SJSA1 (cell line): Measurements from ENCODE around the gene RSPO3. TPM values are rescaled to one million over a fixed set of nuclear protein-coding genes. Genes with fewer than 3 reads are reported as not detected.

Source experiments
- DNase-seq, 2 experiments: peaks; one replicate each; pipeline ENCODE4 v3.0.0-alpha.2; 2015 to 2020; ENCODE audit warnings: low spot score in 2 of 2, low read depth in 1 of 2
- H3K27ac ChIP-seq: fragments of 250-450 bp; sonication (Bioruptor Pico); 2 replicates; pipeline ENCODE4 v1.5.1; 2020; ENCODE audit warnings: mild to moderate bottlenecking, moderate library complexity
- H3K27me3 ChIP-seq: fragments of 250-450 bp; sonication (Bioruptor Pico); replicated peaks from 2 replicates; pipeline ENCODE4 v1.5.1; 2020; ENCODE audit warnings: mild to moderate bottlenecking, moderate library complexity
- H3K36me3 ChIP-seq: fragments of 250-450 bp; sonication (Bioruptor Pico); 2 replicates; pipeline ENCODE4 v1.5.1; 2020; ENCODE audit warnings: mild to moderate bottlenecking
- H3K4me1 ChIP-seq: fragments of 250-450 bp; sonication (Bioruptor Pico); replicated peaks from 2 replicates; pipeline ENCODE4 v1.6.1; 2021; ENCODE audit warnings: mild to moderate bottlenecking
- H3K4me3 ChIP-seq: fragments of 250-450 bp; sonication (Bioruptor Pico); 2 replicates; pipeline ENCODE4 v1.5.1; 2020; ENCODE audit warnings: mild to moderate bottlenecking
- H3K9me3 ChIP-seq: fragments of 250-450 bp; sonication (Bioruptor Pico); replicated peaks from 2 replicates; pipeline ENCODE4 v1.5.1; 2020; ENCODE audit warnings: mild to moderate bottlenecking
- total RNA-seq: library from RNA; depleted of rRNA; stranded (reverse); fragments of >200 nt; shearing (Covaris generic); gene quantifications from 2 replicates; pipeline ENCODE4 v1.2.3, GENCODE V29; 2014; rRNA removed

The RSPO3 gene, protein sequence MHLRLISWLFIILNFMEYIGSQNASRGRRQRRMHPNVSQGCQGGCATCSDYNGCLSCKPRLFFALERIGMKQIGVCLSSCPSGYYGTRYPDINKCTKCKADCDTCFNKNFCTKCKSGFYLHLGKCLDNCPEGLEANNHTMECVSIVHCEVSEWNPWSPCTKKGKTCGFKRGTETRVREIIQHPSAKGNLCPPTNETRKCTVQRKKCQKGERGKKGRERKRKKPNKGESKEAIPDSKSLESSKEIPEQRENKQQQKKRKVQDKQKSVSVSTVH
- total RNA-seq = not detected in 2 replicates

DNA sequence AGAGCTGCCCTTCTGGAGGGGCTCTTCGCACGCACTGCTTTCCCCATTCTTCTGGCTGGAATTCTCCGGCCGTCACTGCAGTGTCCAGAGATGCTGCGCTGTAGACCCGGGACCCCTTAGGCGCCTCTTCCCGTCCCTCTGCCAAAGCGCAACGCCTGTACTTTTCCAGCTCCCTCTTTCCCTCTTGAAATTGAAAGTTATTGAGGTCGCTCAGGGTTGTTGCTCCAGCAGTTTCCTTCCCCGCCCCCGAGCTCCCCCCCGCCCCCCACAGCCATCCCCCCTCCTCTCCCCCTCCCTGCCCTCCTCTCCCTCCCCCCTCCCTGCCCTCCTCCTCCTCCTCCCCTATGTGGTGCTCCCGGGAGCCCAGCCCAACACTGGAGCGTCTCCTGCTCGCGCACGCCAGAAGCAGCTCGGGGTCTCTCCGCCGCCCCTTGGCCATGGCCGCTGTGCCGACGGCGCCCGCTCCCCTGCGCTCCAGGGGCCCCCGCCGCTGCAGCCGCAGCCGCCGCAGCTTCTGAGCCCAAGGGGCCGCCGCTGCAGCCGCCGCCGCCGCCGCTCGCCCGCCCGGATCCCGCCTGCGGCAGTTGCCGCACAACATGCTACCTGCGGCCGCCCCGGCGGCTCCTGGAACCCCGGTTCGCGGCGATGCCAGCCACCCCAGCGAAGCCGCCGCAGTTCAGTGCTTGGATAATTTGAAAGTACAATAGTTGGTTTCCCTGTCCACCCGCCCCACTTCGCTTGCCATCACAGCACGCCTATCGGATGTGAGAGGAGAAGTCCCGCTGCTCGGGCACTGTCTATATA lies at the start of gene RSPO3:
Gene RSPO3 (plus strand): TSS at position 374 of the 804 bp plus-strand sequence. CDS start 522 bp downstream, outside the sequence.
- no peaks in the 10 kb centered on the region for H3K36me3 ChIP-seq
- no peak within 1 kb of the TSS for H3K27ac ChIP-seq
- peaks cover 59% of the 10 kb centered on the region for H3K27me3 ChIP-seq
- peak in 1 of 2 experiments; percentile 26 for DNase-seq
- peak within 1 kb of the TSS; percentile 41 for H3K4me3 ChIP-seq
- H3K4me1 ChIP-seq = peaks cover 13% of the 10 kb centered on the region
- H3K9me3 ChIP-seq = no peaks in the 10 kb centered on the region

DNA sequence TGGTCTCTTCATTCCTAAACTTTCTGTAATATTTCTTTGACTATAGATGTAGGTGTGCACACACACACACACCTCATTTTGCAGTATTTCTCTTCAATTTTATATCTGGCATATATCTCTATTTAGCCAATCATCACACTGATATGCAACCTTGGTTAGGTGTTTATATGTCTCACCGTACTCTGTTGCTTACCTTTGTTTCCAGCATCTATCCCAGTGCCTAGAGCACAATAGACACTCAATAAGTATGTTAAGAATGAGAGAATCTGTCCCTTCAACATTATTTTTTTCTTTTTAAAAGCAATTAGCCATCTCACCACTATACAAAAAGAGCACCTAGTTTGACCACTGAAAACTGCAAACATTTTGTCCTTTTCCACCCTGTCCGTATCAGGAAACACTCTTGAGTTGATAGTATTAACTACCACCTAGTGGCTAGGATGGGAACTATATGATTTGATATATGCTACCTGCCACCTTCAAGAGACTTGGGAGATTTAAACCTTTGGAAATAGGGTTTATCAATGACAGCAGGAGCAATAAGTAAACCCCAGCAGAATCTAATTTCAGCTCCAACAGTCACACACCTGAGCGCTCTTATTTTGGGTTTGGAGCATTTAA lies 48.7 kb upstream of the RSPO3 start:
- no peaks in the 10 kb centered on the region; the same call in 1 of the 2 replicates for H3K27me3 ChIP-seq
- no peaks in the 10 kb centered on the region for H3K4me1 ChIP-seq
- peak in 1 of 2 experiments; percentile 30 for DNase-seq
- no peak overlapping the region for H3K27ac ChIP-seq
- no peaks in the 10 kb centered on the region for H3K36me3 ChIP-seq
- H3K4me3 ChIP-seq = no peak overlapping the region
- no peaks in the 10 kb centered on the region for H3K9me3 ChIP-seq

DNA sequence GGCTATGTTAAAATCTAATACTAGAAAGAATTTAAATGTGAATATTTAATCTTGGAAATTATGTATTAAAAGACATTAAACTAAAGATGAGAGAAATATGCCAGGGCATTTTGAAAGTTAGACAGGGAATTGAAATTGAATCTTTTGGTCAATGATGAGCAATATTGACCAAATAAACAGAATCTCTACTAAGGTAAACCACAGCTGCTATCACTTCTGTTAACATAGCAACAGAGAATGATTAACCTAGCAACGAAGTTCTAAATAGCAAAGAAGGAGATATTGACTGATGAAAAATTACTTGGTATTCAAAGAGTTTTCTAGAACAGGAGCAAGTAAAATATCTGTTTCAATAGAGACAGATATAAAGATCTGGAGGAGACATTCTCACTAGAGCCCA lies 45.2 kb upstream of the RSPO3 start:
- Histone ChIP-seq H3K27me3 (no peaks in the 10 kb centered on the region; the same call in 1 of the 2 replicates), H3K4me1 (no peaks in the 10 kb centered on the region), H3K27ac (no peak overlapping the region), H3K9me3 (no peaks in the 10 kb centered on the region), H3K36me3 (no peaks in the 10 kb centered on the region), H3K4me3 (no peak overlapping the region)
- no peak for DNase-seq

DNA sequence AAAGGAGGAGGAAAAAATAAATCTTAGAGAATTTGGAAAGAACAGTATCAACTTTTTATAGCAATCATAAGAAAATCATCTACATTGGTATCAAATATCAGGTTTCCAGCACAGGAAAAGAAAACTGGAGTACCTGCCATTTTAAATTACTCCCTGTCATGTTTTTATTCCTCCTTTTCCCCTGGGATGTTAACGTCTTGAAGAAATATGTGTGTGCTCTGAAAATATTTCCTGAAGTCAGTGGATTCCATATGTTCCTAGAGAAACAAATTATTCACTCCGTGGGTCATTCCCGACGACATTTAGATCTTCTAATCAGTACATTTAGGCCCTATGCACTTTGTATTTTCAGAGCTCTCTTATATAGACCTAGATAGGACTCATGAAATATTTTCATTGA lies 42.0 kb upstream of the RSPO3 start:
- H3K27ac ChIP-seq = no peak overlapping the region
- no peaks in the 10 kb centered on the region for H3K36me3 ChIP-seq
- no peak overlapping the region for H3K4me3 ChIP-seq
- no peaks in the 10 kb centered on the region for H3K4me1 ChIP-seq
- no peak for DNase-seq
- H3K27me3 ChIP-seq = no peaks in the 10 kb centered on the region; the same call in 1 of the 2 replicates
- no peaks in the 10 kb centered on the region for H3K9me3 ChIP-seq

DNA sequence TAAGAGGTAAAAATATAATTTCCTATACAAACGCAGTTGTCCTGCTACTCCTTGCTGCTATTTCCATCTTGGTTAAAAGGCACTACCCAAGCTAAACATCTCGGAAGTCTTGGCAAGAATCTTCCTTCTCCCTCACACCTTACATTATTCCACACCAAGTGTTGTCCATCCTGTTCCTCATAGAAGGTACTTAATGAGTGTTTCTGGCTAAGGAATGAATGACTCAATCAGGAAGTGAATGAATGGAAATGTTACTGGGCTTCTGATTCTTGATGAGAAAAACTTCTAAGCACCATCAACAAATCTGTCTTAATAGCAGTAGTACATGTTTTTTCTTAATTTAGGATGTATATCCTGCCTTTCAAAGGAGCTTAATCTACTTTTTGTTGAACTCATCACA lies 40.6 kb upstream of the RSPO3 start:
- Histone ChIP-seq H3K4me1 (no peaks in the 10 kb centered on the region), H3K4me3 (no peak overlapping the region), H3K27ac (no peak overlapping the region), H3K36me3 (no peaks in the 10 kb centered on the region), H3K9me3 (no peaks in the 10 kb centered on the region), H3K27me3 (no peaks in the 10 kb centered on the region; the same call in 1 of the 2 replicates)
- DNase-seq = no peak

DNA sequence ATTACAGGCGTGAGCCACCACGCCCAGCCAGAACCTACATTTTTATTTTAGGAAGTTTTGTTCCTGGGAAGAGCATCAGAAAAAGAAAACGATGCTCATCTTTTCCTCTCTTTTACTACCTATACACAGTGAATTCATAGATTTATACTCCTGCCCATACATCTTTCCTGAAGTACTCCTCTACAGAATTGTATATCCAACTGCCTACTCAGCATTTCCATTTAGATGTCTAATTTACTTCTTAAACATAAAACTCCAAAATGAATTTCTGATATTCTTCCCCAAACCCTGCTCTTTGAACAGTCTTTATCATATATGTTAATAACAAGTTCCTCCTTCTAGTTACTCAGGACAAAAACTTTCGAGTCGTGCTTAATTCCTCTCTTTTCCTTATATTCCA lies 39.8 kb upstream of the RSPO3 start:
- H3K4me3 ChIP-seq = no peak overlapping the region
- DNase-seq = no peak

DNA sequence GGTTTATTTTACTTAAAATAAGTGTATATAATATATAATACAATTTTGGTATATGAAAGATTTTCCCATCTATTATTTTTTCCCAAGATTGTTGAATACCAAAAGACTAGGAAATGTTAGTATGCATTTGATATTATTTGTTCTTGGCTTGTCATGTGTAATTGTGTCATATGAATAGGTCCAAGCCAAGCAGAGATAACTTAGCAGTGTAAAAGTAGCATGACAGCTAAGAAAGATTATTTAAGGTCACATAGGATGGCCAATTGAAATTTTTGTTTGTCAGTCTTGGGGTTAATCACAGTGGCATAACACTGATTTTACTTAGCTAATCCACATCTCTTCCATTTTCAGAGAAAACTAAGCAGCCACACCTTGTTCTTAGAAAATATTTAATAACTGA lies 38.8 kb upstream of the RSPO3 start:
- Histone ChIP-seq H3K4me1 (no peaks in the 10 kb centered on the region), H3K9me3 (no peaks in the 10 kb centered on the region), H3K36me3 (no peaks in the 10 kb centered on the region), H3K27me3 (no peaks in the 10 kb centered on the region), H3K27ac (no peak overlapping the region), H3K4me3 (no peak overlapping the region)
- no peak for DNase-seq

More for the DNA sequence above, 39.8 kb upstream of the RSPO3 start:
- no peaks in the 10 kb centered on the region; the same call in 1 of the 2 replicates for H3K27me3 ChIP-seq
- H3K4me1 ChIP-seq = no peaks in the 10 kb centered on the region
- no peaks in the 10 kb centered on the region for H3K36me3 ChIP-seq
- H3K27ac ChIP-seq = no peak overlapping the region
- H3K9me3 ChIP-seq = no peaks in the 10 kb centered on the region

DNA sequence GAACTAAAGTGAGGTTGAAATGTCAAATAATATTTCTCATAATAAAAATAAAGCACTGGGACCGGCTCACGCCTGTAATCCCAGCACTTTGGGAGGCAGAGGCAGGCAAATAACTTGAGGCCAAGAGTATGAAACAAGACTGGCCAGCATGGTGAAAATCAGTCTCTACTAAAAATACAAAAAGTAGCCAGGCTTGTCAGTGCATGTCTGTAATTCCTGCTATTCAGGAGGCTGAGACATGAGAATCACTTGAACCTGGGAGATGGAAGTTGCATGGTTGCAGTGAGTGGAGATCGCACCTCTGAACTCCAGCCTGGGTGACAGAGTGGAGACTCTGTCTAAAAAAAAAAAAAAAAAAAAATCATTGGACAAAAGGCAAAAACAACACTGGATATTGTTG lies 38.4 kb upstream of the RSPO3 start:
- H3K36me3 ChIP-seq = no peaks in the 10 kb centered on the region
- H3K4me1 ChIP-seq = no peaks in the 10 kb centered on the region
- no peaks in the 10 kb centered on the region for H3K9me3 ChIP-seq
- H3K27ac ChIP-seq = no peak overlapping the region
- no peaks in the 10 kb centered on the region for H3K27me3 ChIP-seq
- no peak for DNase-seq
- H3K4me3 ChIP-seq = no peak overlapping the region

DNA sequence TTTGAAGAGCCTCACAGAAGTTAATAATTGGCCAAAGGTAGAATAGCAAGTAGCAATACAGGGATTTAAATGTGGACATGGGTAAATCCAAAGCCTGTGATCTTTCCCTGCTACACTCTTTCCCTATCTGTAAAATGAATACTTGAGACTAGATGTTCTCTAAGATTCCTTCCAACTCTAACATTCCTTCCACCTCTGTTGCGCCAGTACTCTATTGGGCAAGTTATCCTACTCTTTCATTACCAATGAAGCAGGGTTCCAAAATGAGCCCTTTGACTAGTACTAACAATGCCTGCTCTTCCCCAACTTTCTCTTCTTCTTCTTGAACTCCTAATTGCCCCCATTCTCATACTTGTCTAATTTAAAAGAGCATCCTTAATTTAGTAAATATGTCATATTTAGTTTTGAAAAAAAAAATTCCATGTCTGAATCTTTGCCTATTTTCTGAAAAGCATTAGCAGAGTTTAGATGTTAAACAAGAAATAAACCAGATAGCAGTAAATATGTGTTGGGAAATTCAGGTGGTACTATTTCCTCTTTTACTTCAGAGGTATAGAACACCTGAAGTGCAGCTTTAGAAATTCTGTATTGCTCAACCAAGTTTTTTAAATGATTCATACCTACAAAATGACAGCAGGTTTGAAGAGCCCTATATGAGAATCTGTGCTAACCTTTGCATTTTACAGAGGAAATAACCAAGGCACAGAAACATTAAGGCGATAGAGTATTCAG lies 35.1 kb upstream of the RSPO3 start:
- Histone ChIP-seq H3K36me3 (no peaks in the 10 kb centered on the region), H3K4me1 (no peaks in the 10 kb centered on the region), H3K27me3 (no peaks in the 10 kb centered on the region), H3K9me3 (no peaks in the 10 kb centered on the region), H3K27ac (no peak overlapping the region), H3K4me3 (no peak overlapping the region)
- no peak for DNase-seq

DNA sequence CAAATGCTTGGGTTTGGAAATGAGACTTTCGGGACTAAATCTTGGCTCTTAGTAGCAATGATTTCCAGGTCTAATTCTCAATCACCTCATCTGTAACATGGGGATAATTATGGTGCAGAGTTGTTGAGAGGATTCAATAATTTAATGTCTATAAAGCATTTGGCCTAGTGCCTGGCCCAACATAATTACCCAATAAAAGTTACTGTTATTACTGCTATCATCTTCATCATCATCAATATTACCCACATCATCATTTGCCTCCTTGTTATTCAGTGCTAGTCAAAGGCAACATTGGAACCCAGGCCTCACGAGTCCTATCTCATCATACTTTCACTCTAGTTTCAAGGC lies 34.5 kb upstream of the RSPO3 start:
- no peaks in the 10 kb centered on the region for H3K27me3 ChIP-seq
- H3K36me3 ChIP-seq = no peaks in the 10 kb centered on the region
- H3K9me3 ChIP-seq = no peaks in the 10 kb centered on the region
- H3K27ac ChIP-seq = no peak overlapping the region
- no peaks in the 10 kb centered on the region for H3K4me1 ChIP-seq
- no peak for DNase-seq
- H3K4me3 ChIP-seq = no peak overlapping the region

DNA sequence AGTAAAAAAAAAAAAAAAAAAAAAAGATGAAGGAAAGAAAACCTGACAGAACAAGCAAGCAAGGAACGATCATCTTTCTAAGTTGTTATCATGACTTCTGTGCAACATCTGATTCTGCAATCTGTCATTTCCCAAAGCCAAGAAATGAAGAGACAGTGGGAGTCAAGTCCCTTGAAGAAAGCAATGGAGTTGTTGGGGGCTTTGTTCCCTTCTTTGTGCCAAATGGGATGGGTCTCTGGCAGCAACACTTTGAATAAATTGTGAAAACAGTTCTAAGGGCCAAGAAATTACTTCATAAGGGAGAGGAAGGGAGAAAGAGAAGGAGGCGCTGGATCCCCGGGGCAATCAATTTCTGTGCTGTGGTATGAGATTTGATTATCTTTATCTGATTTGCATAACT lies 33.3 kb upstream of the RSPO3 start:
- Histone ChIP-seq H3K9me3 (no peaks in the 10 kb centered on the region), H3K27ac (no peak overlapping the region), H3K36me3 (no peaks in the 10 kb centered on the region), H3K4me1 (0 out of 2 replicates have a peak, but pooled peaks cover 3% of the 10 kb centered on the region), H3K27me3 (no peaks in the 10 kb centered on the region), H3K4me3 (no peak overlapping the region)
- DNase-seq = no peak

DNA sequence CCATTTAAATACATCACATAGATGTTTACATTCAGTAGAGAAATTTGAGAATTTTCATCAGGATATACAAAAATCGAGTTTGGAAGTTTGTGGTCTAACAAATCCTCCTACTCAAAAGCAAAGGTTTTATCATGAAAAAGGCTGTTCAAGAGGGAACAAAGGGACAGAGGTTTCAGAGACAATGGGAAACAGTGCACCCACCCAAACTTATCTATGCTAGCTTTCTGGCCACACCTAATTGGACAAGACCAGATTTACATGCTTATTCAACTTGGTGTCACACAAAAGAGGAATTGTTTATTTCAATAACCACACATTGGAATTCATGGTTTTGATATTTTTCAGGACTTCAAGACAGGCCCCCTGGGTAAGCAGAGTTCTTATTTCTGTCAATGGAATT lies 28.4 kb upstream of the RSPO3 start:
- Histone ChIP-seq H3K36me3 (no peaks in the 10 kb centered on the region), H3K27me3 (no peaks in the 10 kb centered on the region), H3K9me3 (no peaks in the 10 kb centered on the region), H3K4me3 (no peak overlapping the region), H3K27ac (no peak overlapping the region), H3K4me1 (0 out of 2 replicates have a peak, but pooled peaks cover 3% of the 10 kb centered on the region)
- no peak for DNase-seq

DNA sequence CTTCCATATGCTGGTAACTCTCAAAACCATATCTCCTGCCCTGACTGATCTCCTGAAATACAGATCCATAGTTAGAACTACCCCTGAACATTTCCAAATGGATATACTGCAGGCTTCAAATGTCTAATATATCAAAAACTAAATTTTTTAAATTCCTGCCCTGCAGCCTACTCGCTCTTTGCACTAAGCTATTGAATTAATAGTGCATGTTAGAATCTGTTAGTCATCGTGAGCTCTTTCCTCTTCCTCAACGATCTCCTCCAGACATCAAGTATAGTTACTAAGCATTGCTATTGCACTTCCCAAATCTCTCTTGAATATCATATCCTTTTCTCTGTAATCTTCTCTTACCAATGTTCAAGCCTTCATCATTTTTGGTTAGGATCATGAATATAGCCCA lies 26.0 kb upstream of the RSPO3 start:
- Histone ChIP-seq H3K4me1 (0 out of 2 replicates have a peak, but pooled peaks cover 3% of the 10 kb centered on the region), H3K4me3 (no peak overlapping the region), H3K27me3 (no peaks in the 10 kb centered on the region), H3K36me3 (no peaks in the 10 kb centered on the region), H3K27ac (no peak overlapping the region), H3K9me3 (no peaks in the 10 kb centered on the region)
- DNase-seq = no peak
